ENCODE data around the gene TCF12.
A peak's percentile ranks its signal among the peaks of the same experiment; 100 is the strongest.

Gene TCF12

DNA sequence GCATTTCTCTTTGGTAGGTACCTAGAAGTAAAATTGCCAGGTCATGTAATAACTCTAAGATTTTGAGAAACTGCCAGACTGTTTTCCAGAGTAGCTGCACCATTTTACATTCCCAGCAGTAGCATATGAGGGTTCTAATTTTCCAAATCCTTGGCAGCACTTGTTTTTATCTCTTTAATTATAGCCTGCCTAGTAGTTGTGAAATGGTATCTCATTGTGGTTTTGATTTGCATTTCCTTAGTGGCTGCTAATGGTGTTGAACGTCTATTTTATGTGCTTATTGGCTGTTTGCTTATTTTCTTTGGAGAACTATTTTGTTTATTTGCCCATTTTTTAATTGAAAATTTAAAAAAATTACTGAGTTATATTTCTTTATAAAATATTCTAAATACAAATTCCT, 117.9 kb downstream of the TCF12 start:
- no peak for DNase-seq (ENCODE audit: extremely low spot score, insufficient read length, low read depth)
- FAIRE-seq, result no peak

GRCh38 chr15:57037548-57037947, 119.1 kb downstream of the TCF12 start:
- DNase-seq (ENCODE audit: extremely low spot score, insufficient read length, low read depth) (no peak), FAIRE-seq (peak; percentile 5)

GRCh38 chr15:57038040-57038439, 119.6 kb downstream of the TCF12 start:
- no peak for DNase-seq (ENCODE audit: extremely low spot score, insufficient read length, low read depth)
- no peak for FAIRE-seq

GRCh38 chr15:57038496-57038895, 120.1 kb downstream of the TCF12 start:
- FAIRE-seq (no peak), DNase-seq (ENCODE audit: extremely low spot score, insufficient read length, low read depth) (no peak)

DNA sequence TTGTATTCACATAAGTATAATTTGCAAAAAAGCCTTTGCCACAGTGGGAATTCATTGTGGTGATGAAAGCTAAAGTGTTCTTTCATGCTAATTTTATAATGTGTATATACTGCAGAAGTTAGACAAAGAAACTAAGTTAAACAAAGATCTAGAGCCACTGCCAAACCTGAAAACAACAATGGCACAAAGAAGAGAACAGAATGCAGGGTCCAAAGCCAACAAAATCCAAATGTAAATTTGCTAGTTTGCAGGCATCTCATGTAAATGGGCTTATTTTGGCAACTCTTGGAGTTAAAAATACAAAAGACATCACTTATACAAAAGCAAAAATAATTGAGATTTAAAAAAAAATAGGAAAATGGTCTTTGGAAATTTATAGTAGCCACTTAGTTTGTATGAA, 123.0 kb downstream of the TCF12 start:
- DNase-seq (ENCODE audit: extremely low spot score, insufficient read length, low read depth) (no peak), FAIRE-seq (no peak)

DNA sequence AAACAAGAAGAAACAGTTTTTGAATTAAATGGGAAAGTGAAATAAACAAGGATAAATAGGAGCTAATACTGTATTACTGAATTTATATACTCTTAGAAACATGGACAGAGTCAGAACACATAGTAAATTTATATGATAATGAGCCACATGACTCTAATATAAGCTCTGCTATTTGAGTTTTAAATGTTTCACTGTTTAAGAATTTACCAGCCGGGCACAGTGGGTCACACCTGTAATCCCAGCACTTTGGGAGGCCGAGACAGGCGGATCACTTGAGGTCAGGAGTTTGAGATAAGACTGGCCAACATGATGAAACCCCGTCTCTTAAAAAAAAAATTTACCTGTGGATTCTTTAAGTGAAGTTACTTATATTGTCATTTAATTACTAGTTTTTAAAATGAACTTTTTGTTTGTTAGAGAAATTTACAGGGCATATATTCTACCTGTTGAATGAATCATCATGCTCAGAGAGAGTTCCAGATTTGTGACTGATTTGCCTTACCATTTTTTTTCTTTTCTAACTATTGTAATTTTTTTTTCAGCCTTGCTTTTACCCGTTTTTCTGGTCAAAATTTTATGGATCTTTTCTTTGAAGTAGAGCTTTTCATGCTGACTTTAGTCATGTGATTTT, 125.7 kb downstream of the TCF12 start:
- no peak for FAIRE-seq
- no peak for DNase-seq (ENCODE audit: extremely low spot score, insufficient read length, low read depth)

DNA sequence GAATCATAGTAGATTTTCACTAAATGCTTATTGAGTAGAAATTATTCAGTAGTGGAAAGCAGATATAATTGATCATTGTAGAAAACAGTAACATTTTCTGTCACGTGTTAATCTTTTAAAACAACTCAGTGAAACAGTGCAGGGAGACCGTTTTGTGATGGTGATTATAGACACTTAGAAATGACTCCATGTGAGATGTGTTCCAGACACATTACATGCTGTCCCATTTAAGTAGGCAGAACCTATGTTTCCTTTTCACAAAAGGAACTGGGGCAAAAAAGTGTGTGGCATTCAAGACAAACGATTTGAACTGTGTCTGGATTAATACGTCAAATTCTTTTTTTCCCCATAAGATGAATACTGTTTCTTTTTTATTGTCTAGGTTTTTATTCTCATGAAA, 126.5 kb downstream of the TCF12 start:
- DNase-seq (ENCODE audit: extremely low spot score, insufficient read length, low read depth) (no peak), FAIRE-seq (no peak)

- DNase-seq (ENCODE audit: extremely low spot score, insufficient read length, low read depth), result no peak
- peak; percentile 84 for FAIRE-seq
Observed at GRCh38 chr15:57045741-57046382, 127.4 kb downstream of the TCF12 start.

DNA sequence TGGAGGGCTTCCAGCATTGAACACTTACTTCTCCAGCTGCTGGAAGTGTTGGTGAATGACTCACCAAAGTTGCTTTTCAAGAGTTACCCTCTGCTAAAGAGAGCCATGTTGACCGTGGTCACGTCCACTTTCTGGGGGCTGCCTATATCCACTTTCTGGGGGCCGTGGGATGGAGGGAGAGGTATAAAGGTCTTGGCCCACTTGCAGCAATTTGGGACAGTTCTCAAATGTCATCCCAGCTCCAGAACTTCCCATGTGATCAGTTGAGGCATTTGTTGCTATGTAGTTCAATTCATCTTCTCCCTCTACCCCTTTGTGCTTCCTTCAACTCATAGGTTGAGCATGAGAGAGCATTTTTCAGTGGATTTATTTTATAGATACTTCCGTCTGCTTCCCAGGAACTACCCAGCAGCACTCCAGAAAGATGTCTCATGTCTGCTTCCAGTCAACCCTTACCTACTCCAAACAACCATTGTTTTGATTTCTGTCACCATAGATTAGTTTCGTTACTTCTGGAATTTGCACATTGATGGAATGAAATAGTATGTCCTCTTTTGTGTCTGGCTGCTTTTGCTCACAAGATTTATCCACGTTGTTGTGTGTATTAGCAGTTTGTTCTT, 130.6 kb downstream of the TCF12 start:
- FAIRE-seq (no peak), DNase-seq (ENCODE audit: extremely low spot score, insufficient read length, low read depth) (no peak)

- DNase-seq (ENCODE audit: extremely low spot score, insufficient read length, low read depth) (no peak), FAIRE-seq (peak; percentile 18)
Observed at GRCh38 chr15:57053470-57053869, 135.0 kb downstream of the TCF12 start.

- DNase-seq (ENCODE audit: extremely low spot score, insufficient read length, low read depth) (no peak), FAIRE-seq (no peak)
Observed at GRCh38 chr15:57054204-57054750, 135.8 kb downstream of the TCF12 start.

GRCh38 chr15:57056357-57056756, 137.9 kb downstream of the TCF12 start:
- no peak for DNase-seq (ENCODE audit: extremely low spot score, insufficient read length, low read depth)
- no peak for FAIRE-seq

- DNase-seq (ENCODE audit: extremely low spot score, insufficient read length, low read depth), result no peak
- peak; percentile 59 for FAIRE-seq
Observed at GRCh38 chr15:57057134-57057930, 138.9 kb downstream of the TCF12 start.

- DNase-seq (ENCODE audit: extremely low spot score, insufficient read length, low read depth) (no peak), FAIRE-seq (no peak)
Observed at GRCh38 chr15:57059026-57059660, 140.7 kb downstream of the TCF12 start.

- DNase-seq (ENCODE audit: extremely low spot score, insufficient read length, low read depth), result no peak
Observed at GRCh38 chr15:57060799-57061198, 142.4 kb downstream of the TCF12 start.

GRCh38 chr15:57061281-57061680, 142.8 kb downstream of the TCF12 start:
- DNase-seq (ENCODE audit: extremely low spot score, insufficient read length, low read depth) (no peak), FAIRE-seq (no peak)

More at GRCh38 chr15:57060799-57061198, 142.4 kb downstream of the TCF12 start:
- no peak for FAIRE-seq

DNA sequence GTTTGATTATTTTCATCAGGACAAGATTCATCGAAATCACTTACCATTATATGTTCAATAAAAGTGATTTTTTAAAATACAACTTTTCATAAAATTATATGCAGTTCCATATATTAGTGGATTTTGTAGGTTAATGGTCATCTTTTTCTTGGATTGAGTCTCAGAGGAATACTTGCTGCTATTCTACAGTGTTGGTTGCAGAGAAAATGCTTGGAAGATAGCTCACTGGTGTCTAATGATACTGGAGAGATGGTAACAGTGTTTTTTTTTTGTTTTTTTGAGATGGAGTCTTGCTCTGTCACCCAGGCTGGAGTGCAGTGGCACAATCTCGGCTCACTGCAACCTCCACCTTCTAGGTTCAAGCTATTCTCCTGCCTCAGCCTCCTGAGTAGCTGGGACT, 143.3 kb downstream of the TCF12 start:
- FAIRE-seq (no peak), DNase-seq (ENCODE audit: extremely low spot score, insufficient read length, low read depth) (no peak)

DNA sequence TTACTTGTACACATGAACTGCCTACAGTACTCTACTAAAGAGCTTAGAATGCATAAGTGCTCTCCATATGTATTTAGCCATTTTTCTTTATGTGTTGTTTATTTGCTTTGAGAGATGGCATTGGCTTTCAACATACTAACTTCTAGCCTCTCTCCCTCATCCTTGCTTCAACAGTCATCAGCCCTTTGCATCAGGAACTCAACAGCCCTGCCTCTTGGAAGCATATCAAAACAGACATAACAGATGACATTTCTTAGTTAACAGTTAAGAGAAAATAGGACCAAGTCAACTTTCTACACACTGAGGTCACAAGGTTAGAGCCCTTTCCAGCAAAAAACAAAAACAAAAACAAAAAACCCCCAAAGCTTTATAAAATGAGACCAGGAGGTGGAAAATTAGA, 145.6 kb downstream of the TCF12 start:
- FAIRE-seq (no peak), DNase-seq (ENCODE audit: extremely low spot score, insufficient read length, low read depth) (no peak)

- FAIRE-seq, result no peak
Observed at GRCh38 chr15:57069423-57069822, 151.0 kb downstream of the TCF12 start.

GRCh38 chr15:57070674-57071073, 152.2 kb downstream of the TCF12 start:
- FAIRE-seq (no peak), DNase-seq (ENCODE audit: extremely low spot score, insufficient read length, low read depth) (no peak)

More at GRCh38 chr15:57069423-57069822, 151.0 kb downstream of the TCF12 start:
- DNase-seq (ENCODE audit: extremely low spot score, insufficient read length, low read depth), result no peak

Data from GM18507 (cell line).